Naive thymus-derived CD8-positive, alpha-beta T cell (primary cell): ENCODE measurements around the gene PHF21A. TPM values are rescaled to one million over a fixed set of nuclear protein-coding genes. Genes with fewer than 3 reads are reported as not detected.
"Not testable (repeated sequence)": the region's sequence is repeated elsewhere in the genome, so short reads cannot be mapped to it uniquely, and the experiment has no call there.

Experiments
- ATAC-seq, 2 donors: fragments of 150-1000 bp; cut with Tn5 transposase in 1 of 2; sonication (Bioruptor Pico), chemical (Tn5 transposase) in 1 of 2; 1 replicate in 1 of 2; 2 replicates in 1 of 2; pipeline ENCODE4 v1.10.0; 2021; ENCODE audit warnings: mild to moderate bottlenecking in 2 of 2, moderate library complexity in 2 of 2
- POLR2A ChIA-PET: fragments of 350-600 bp; sonication (Branson Sonifier 250); formaldehyde crosslinking; loops from one replicate; lab custom pipeline; 2021; ENCODE audit warnings: antibody characterized with exemption; lab: Charles Lee
- DNase-seq, 10 donors: peaks; one replicate each; pipeline versions ENCODE4 v3.0.0 to v3.0.0-alpha.2; 2020 to 2022
- H3K27ac Mint-ChIP-seq, 10 donors: one replicate each; pipeline ENCODE4 v1.8.0; 2020 to 2022; ENCODE audit warnings: mild to moderate bottlenecking in 10 of 10, mixed read lengths in 10 of 10, moderate library complexity in 4 of 10, inconsistent platforms in 1 of 10
- H3K27me3 Mint-ChIP-seq, 5 donors: one replicate each; pipeline ENCODE4 v1.8.0; 2021 to 2022; ENCODE audit warnings: mixed read lengths in 5 of 5
- H3K36me3 Mint-ChIP-seq, 3 donors: one replicate each; pipeline ENCODE4 v1.8.0; 2020 to 2022; ENCODE audit warnings: mixed read lengths in 3 of 3, mild to moderate bottlenecking in 2 of 3, inconsistent platforms in 1 of 3
- H3K4me1 Mint-ChIP-seq, 4 donors: one replicate each; pipeline ENCODE4 v1.8.0; 2021 to 2022; ENCODE audit warnings: mixed read lengths in 4 of 4
- H3K4me3 Mint-ChIP-seq, 10 donors: one replicate each; pipeline ENCODE4 v1.8.0; 2020 to 2022; ENCODE audit warnings: mild to moderate bottlenecking in 10 of 10, mixed read lengths in 10 of 10, moderate library complexity in 6 of 10, inconsistent platforms in 1 of 10
- H3K9me3 Mint-ChIP-seq, 9 donors: one replicate each; pipeline ENCODE4 v1.8.0; 2020 to 2022; ENCODE audit warnings: mixed read lengths in 9 of 9, mild to moderate bottlenecking in 3 of 9, inconsistent platforms in 1 of 9, moderate library complexity in 1 of 9
- polyA plus RNA-seq, 3 donors: library from polyadenylated mRNA; unstranded; fragments of 300-500 nt; fragmentation: Illumina TruSeq; gene quantifications; one replicate each; pipeline ENCODE4 v1.2.3, GENCODE V29; 2021
- total RNA-seq, 8 experiments: library from RNA in 2 of 8; stranded (reverse) in 2 of 8; gene quantifications; one replicate each; pipeline ENCODE4 v1.2.3 and lab custom pipeline; 2021 to 2026

PHF21A gene
- total and polyA plus RNA-seq, 5 experiments from 2014 or later, result 4.9 to 60.7 (median 9.2) TPM

GRCh38 chr11:46044601-46045000, 76.7 kb downstream of the PHF21A start:
- POLR2A ChIA-PET, result no interaction called here
- DNase-seq, result no peak
- no peak for ATAC-seq
- H3K27me3 Mint-ChIP-seq, result no peaks in the 10 kb centered on the region
- no peak overlapping the region for H3K4me3 Mint-ChIP-seq
- peak overlapping the region in 1 of 10 donors; percentile 49 for H3K27ac Mint-ChIP-seq
- peaks cover 19 to 41% (median 30%) of the 10 kb centered on the region in 4 donors for H3K4me1 Mint-ChIP-seq
- H3K9me3 Mint-ChIP-seq, result peaks cover 0 to 3% (median 0%) of the 10 kb centered on the region in 9 donors
- peaks cover 10 to 27% (median 16%) of the 10 kb centered on the region in 3 donors for H3K36me3 Mint-ChIP-seq

- Mint-ChIP-seq H3K27ac (peak overlapping the region in 1 of 10 donors; percentile 69), H3K9me3 (no peaks in the 10 kb centered on the region), H3K4me1 (peaks cover 15 to 32% (median 28%) of the 10 kb centered on the region in 4 donors), H3K27me3 (no peaks in the 10 kb centered on the region), H3K36me3 (peaks cover 0 to 3% (median 0%) of the 10 kb centered on the region in 3 donors), H3K4me3 (no peak overlapping the region)
- ATAC-seq (peak in 1 of 2 donors; percentile 23), DNase-seq (no peak)
- POLR2A ChIA-PET, result no interaction called here
These were observed 81.3 kb downstream of the PHF21A start for GRCh38 chr11:46039990-46040389.

GRCh38 chr11:46038529-46038928, 82.7 kb downstream of the PHF21A start:
- H3K36me3 Mint-ChIP-seq, result peaks cover 0 to 5% (median 3%) of the 10 kb centered on the region in 3 donors
- DNase-seq, result no peak
- H3K27ac Mint-ChIP-seq, result no peak overlapping the region
- no peaks in the 10 kb centered on the region for H3K9me3 Mint-ChIP-seq
- POLR2A ChIA-PET, result no interaction called here
- no peaks in the 10 kb centered on the region for H3K27me3 Mint-ChIP-seq
- H3K4me3 Mint-ChIP-seq, result no peak overlapping the region
- ATAC-seq, result no peak
- peaks cover 14 to 31% (median 28%) of the 10 kb centered on the region in 4 donors for H3K4me1 Mint-ChIP-seq

- Mint-ChIP-seq H3K27ac (no peak overlapping the region), H3K9me3 (no peaks in the 10 kb centered on the region), H3K36me3 (peaks cover 0 to 5% (median 3%) of the 10 kb centered on the region in 3 donors), H3K4me3 (no peak overlapping the region), H3K4me1 (peaks cover 14 to 23% (median 22%) of the 10 kb centered on the region in 4 donors), H3K27me3 (no peaks in the 10 kb centered on the region)
- POLR2A ChIA-PET, result no interaction called here
- no peak for ATAC-seq
- DNase-seq, result no peak
These were observed 84.3 kb downstream of the PHF21A start for GRCh38 chr11:46036969-46037368.

GRCh38 chr11:46036009-46036408, 85.2 kb downstream of the PHF21A start:
- Mint-ChIP-seq H3K27me3 (no peaks in the 10 kb centered on the region), H3K9me3 (no peaks in the 10 kb centered on the region), H3K27ac (peak overlapping the region in 3 of 10 donors; percentile 6 to 64 (median 64)), H3K4me3 (no peak overlapping the region), H3K4me1 (peaks cover 13 to 21% (median 13%) of the 10 kb centered on the region in 4 donors), H3K36me3 (peaks cover 0 to 5% (median 3%) of the 10 kb centered on the region in 3 donors)
- ATAC-seq, result no peak
- DNase-seq, result no peak
- POLR2A ChIA-PET, result no interaction called here

GRCh38 chr11:46034041-46034440, 87.2 kb downstream of the PHF21A start:
- Mint-ChIP-seq H3K9me3 (no peaks in the 10 kb centered on the region), H3K4me1 (peaks cover 0 to 10% (median 3%) of the 10 kb centered on the region in 4 donors), H3K4me3 (no peak overlapping the region), H3K27ac (no peak overlapping the region), H3K27me3 (no peaks in the 10 kb centered on the region), H3K36me3 (peaks cover 0 to 5% (median 3%) of the 10 kb centered on the region in 3 donors)
- POLR2A ChIA-PET, result no interaction called here
- ATAC-seq (no peak), DNase-seq (no peak)

- Mint-ChIP-seq H3K4me3 (no peak overlapping the region), H3K4me1 (peaks cover 0 to 7% (median 4%) of the 10 kb centered on the region in 4 donors), H3K9me3 (no peaks in the 10 kb centered on the region), H3K27me3 (no peaks in the 10 kb centered on the region), H3K36me3 (peaks cover 0 to 13% (median 6%) of the 10 kb centered on the region in 3 donors), H3K27ac (no peak overlapping the region)
- ATAC-seq (no peak), DNase-seq (no peak)
- POLR2A ChIA-PET, result interaction anchor here (0.6 kb wide), 1 partner anchor 590 kb away, joined by 4 read pairs; no protein-coding TSS in a partner anchor
These were observed 94.5 kb downstream of the PHF21A start for GRCh38 chr11:46026606-46027293.

GRCh38 chr11:46020084-46020599, 101.1 kb downstream of the PHF21A start:
- POLR2A ChIA-PET, result no interaction called here
- peaks cover 5 to 14% (median 11%) of the 10 kb centered on the region in 3 donors for H3K36me3 Mint-ChIP-seq
- no peak overlapping the region for H3K4me3 Mint-ChIP-seq
- H3K27ac Mint-ChIP-seq, result peak overlapping the region in 3 of 10 donors; percentile 3 to 87 (median 56)
- ATAC-seq (no peak), DNase-seq (no peak)
- peaks cover 3 to 10% (median 8%) of the 10 kb centered on the region in 4 donors for H3K4me1 Mint-ChIP-seq
- H3K27me3 Mint-ChIP-seq, result no peaks in the 10 kb centered on the region
- peaks cover 0 to 3% (median 0%) of the 10 kb centered on the region in 9 donors for H3K9me3 Mint-ChIP-seq

- Mint-ChIP-seq H3K36me3 (peaks cover 5 to 14% (median 10%) of the 10 kb centered on the region in 3 donors), H3K27me3 (no peaks in the 10 kb centered on the region), H3K4me3 (no peak overlapping the region), H3K9me3 (peaks cover 0 to 3% (median 0%) of the 10 kb centered on the region in 9 donors), H3K4me1 (peaks cover 3 to 10% (median 7%) of the 10 kb centered on the region in 4 donors), H3K27ac (peak overlapping the region in 1 of 10 donors; percentile 49)
- no peak for ATAC-seq
- no peak for DNase-seq
- POLR2A ChIA-PET, result interaction anchor here (0.6 kb wide), 1 partner anchor 12 kb away, joined by 4 read pairs; no protein-coding TSS in a partner anchor
These were observed 102.6 kb downstream of the PHF21A start for GRCh38 chr11:46018651-46019050.

- POLR2A ChIA-PET, result no interaction called here
These were observed 103.9 kb downstream of the PHF21A start for GRCh38 chr11:46017341-46017740.

GRCh38 chr11:46015941-46016340, 105.3 kb downstream of the PHF21A start:
- H3K9me3 Mint-ChIP-seq, result peaks cover 0 to 3% (median 0%) of the 10 kb centered on the region in 9 donors
- no peak overlapping the region for H3K4me3 Mint-ChIP-seq
- POLR2A ChIA-PET, result no interaction called here
- peaks cover 0 to 7% (median 5%) of the 10 kb centered on the region in 3 donors for H3K36me3 Mint-ChIP-seq
- H3K4me1 Mint-ChIP-seq, result peaks cover 5 to 15% (median 11%) of the 10 kb centered on the region in 4 donors
- no peak for ATAC-seq
- H3K27ac Mint-ChIP-seq, result peak overlapping the region in 1 of 10 donors; percentile 1
- no peak for DNase-seq
- H3K27me3 Mint-ChIP-seq, result no peaks in the 10 kb centered on the region

More at GRCh38 chr11:46017341-46017740, 103.9 kb downstream of the PHF21A start:
- peaks cover 0 to 3% (median 0%) of the 10 kb centered on the region in 9 donors for H3K9me3 Mint-ChIP-seq
- no peaks in the 10 kb centered on the region for H3K27me3 Mint-ChIP-seq
- H3K27ac Mint-ChIP-seq, result no peak overlapping the region
- DNase-seq (no peak), ATAC-seq (no peak)
- H3K36me3 Mint-ChIP-seq, result peaks cover 4 to 7% (median 5%) of the 10 kb centered on the region in 3 donors
- peaks cover 3 to 10% (median 8%) of the 10 kb centered on the region in 4 donors for H3K4me1 Mint-ChIP-seq
- no peak overlapping the region for H3K4me3 Mint-ChIP-seq

GRCh38 chr11:46014168-46014567, 107.1 kb downstream of the PHF21A start:
- H3K36me3 Mint-ChIP-seq, H3K27ac Mint-ChIP-seq, H3K9me3 Mint-ChIP-seq, DNase-seq, H3K4me3 Mint-ChIP-seq, H3K27me3 Mint-ChIP-seq, POLR2A ChIA-PET, ATAC-seq: not testable (repeated sequence)
- H3K4me1 Mint-ChIP-seq, result peaks cover 5 to 12% (median 9%) of the 10 kb centered on the region in 4 donors

- Mint-ChIP-seq H3K4me3 (no peak overlapping the region), H3K27me3 (no peaks in the 10 kb centered on the region), H3K36me3 (peaks cover 0 to 5% (median 4%) of the 10 kb centered on the region in 3 donors), H3K4me1 (peaks cover 2 to 12% (median 8%) of the 10 kb centered on the region in 4 donors), H3K9me3 (peaks cover 0 to 3% (median 0%) of the 10 kb centered on the region in 9 donors), H3K27ac (peak overlapping the region in 6 of 10 donors; percentile 2 to 83 (median 10))
- no peak for DNase-seq
- POLR2A ChIA-PET, result no interaction called here
- no peak for ATAC-seq
These were observed 109.1 kb downstream of the PHF21A start for GRCh38 chr11:46012185-46012584.
